GM12878 (cell line): ENCODE measurements around the gene CD82. TPM values are rescaled to one million over a fixed set of nuclear protein-coding genes. Genes with fewer than 3 reads are reported as not detected.

Experiments used
- ATAC-seq: fragments of 200-7000 bp; cut with Tn5 transposase; 3 replicates; pipeline ENCODE4 v1.9.1; 2020; ENCODE audit warnings: mild to moderate bottlenecking, moderate library complexity
- BruUV-seq: library from RNA; stranded (reverse); fragments of 400-500 nt; replicated peaks from 2 replicates; lab custom pipeline; 2021; lab: Mats Ljungman, UMichigan
- CTCF ChIA-PET: fragments of 300-600 bp; sonication (Branson Sonifier 250); formaldehyde crosslinking; extraction: SDS; loops from one replicate; lab custom pipeline; 2021; ENCODE audit warnings: inconsistent platforms; lab: Yijun Ruan, JAX
- POLR2A ChIA-PET: fragments of 350-600 bp; formaldehyde crosslinking; extraction: SDS; loops from one replicate; lab custom pipeline; 2021; ENCODE audit warnings: inconsistent platforms; lab: Charles Lee
- RAD21 ChIA-PET: fragments of 300-600 bp; sonication (Branson Sonifier 250); formaldehyde crosslinking; loops from one replicate; lab custom pipeline; 2023; ENCODE audit warnings: antibody characterized with exemption; ENCODE audit not compliant: unreplicated experiment; lab: Charles Lee
- SMC1A ChIA-PET: fragments of 300-600 bp; sonication (Branson Sonifier 250); formaldehyde crosslinking; loops from one replicate; lab custom pipeline; 2023; ENCODE audit not compliant: unreplicated experiment, uncharacterized antibody; lab: Charles Lee
- DNase-seq: peaks from one replicate; pipeline ENCODE4 v3.0.0-alpha.2; 2011; ENCODE audit warnings: low read depth, low spot score
- FAIRE-seq: peaks from 3 replicates; lab custom pipeline; 2011; peaks lifted over from hg19 to GRCh38; lab: Jason Lieb, UNC
- H2AFZ ChIP-seq: 2 replicates; pipeline ENCODE4 v1.6.0; 2011; ENCODE audit warnings: low read depth, low read length, control low read depth; ENCODE audit not compliant: control insufficient read depth
- H3K27ac ChIP-seq: 2 replicates; pipeline ENCODE4 v1.5.1; 2011; ENCODE audit warnings: control low read depth; ENCODE audit not compliant: control insufficient read depth, insufficient read depth
- H3K27me3 ChIP-seq, 2 experiments: replicated peaks in 1 of 2; 2 replicates each; pipeline versions ENCODE4 v1.6.0 to v1.6.1; 2011; ENCODE audit warnings: low read length in 1 of 2; ENCODE audit not compliant: control insufficient read depth in 2 of 2, insufficient read depth in 2 of 2
- H3K36me3 ChIP-seq, 2 experiments: 2 replicates each; pipeline ENCODE4 v1.5.1; 2011; ENCODE audit warnings: low read length in 1 of 2; ENCODE audit not compliant: control insufficient read depth in 2 of 2, insufficient read depth in 2 of 2
- H3K4me1 ChIP-seq: 2 replicates; pipeline ENCODE4 v1.6.1; 2011; ENCODE audit warnings: mild to moderate bottlenecking, low read length, moderate library complexity, mixed read lengths; ENCODE audit not compliant: control insufficient read depth, insufficient read depth
- H3K4me2 ChIP-seq: 2 replicates; pipeline ENCODE4 v1.6.0; 2011; ENCODE audit warnings: control low read depth; ENCODE audit not compliant: control insufficient read depth, insufficient read depth
- H3K4me3 ChIP-seq: fragments of 200-600 bp; sonication (generic); 2 replicates; pipeline ENCODE4 v1.5.1; 2016
- H3K79me2 ChIP-seq: 2 replicates; pipeline ENCODE4 v1.6.0; 2011; ENCODE audit warnings: low read length; ENCODE audit not compliant: control insufficient read depth, insufficient read depth
- H3K9ac ChIP-seq: 2 replicates; pipeline ENCODE4 v1.8.0; 2011; ENCODE audit warnings: low read length, control low read depth, mixed read lengths; ENCODE audit not compliant: control insufficient read depth, insufficient read depth
- H3K9me3 ChIP-seq: replicated peaks from 3 replicates; pipeline ENCODE4 v1.5.1; 2011; ENCODE audit warnings: mild to moderate bottlenecking, low read length; ENCODE audit not compliant: control insufficient read depth, insufficient read depth
- H4K20me1 ChIP-seq: 2 replicates; pipeline ENCODE4 v1.6.0; 2011; ENCODE audit not compliant: control insufficient read depth, insufficient read depth
- CBX5 ChIP-seq: sonication (generic); IDR thresholded peaks from 2 replicates; pipeline ENCODE4 v1.6.1; 2016; ENCODE audit warnings: low read depth, moderate library complexity, mild to moderate bottlenecking, inconsistent platforms
- CEBPB ChIP-seq, 2 experiments: fragments of 150-350 bp in 1 of 2; IDR thresholded peaks; 2 replicates each; pipeline ENCODE4 v1.6.1; 2012 to 2014; ENCODE audit warnings: low read depth in 2 of 2, low read length in 2 of 2, borderline replicate concordance in 1 of 2, inconsistent platforms in 1 of 2
- HCFC1 ChIP-seq: fragments of 150-350 bp; IDR thresholded peaks from 2 replicates; pipeline ENCODE4 v1.6.1; 2014; ENCODE audit warnings: low read length
- IKZF1 ChIP-seq: fragments of 450-650 bp; conservative IDR thresholded peaks from 2 replicates; pipeline ENCODE4 v1.6.1; 2017; ENCODE audit warnings: antibody characterized with exemption, mild to moderate bottlenecking
- MEF2A ChIP-seq: IDR thresholded peaks from 2 replicates; pipeline ENCODE4 v1.6.1; 2011; ENCODE audit warnings: low read depth, mild to moderate bottlenecking, low read length, moderate library complexity; ENCODE audit not compliant: insufficient read depth
- NBN ChIP-seq: fragments of 450-650 bp; IDR thresholded peaks from 2 replicates; pipeline ENCODE4 v1.6.1; 2016
- NFYA ChIP-seq: IDR thresholded peaks from 2 replicates; pipeline ENCODE4 v1.6.1; 2011; ENCODE audit warnings: low read depth, mild to moderate bottlenecking, low read length, improper control_type of control experiment, borderline replicate concordance
- NR2F1 ChIP-seq: fragments of 450-650 bp; conservative IDR thresholded peaks from 2 replicates; pipeline ENCODE4 v1.6.1; 2017; ENCODE audit warnings: mild to moderate bottlenecking
- PAX8 ChIP-seq: fragments of 450-650 bp; IDR thresholded peaks from 2 replicates; pipeline ENCODE4 v1.6.1; 2017; ENCODE audit warnings: mild to moderate bottlenecking, moderate library complexity
- POLR2AphosphoS2 ChIP-seq: IDR thresholded peaks from 2 replicates; pipeline ENCODE4 v1.6.1; 2011; ENCODE audit warnings: low read depth, mild to moderate bottlenecking, low read length, improper control_type of control experiment, moderate library complexity
- WRNIP1 ChIP-seq: IDR thresholded peaks from 2 replicates; pipeline ENCODE4 v1.6.1; 2011; ENCODE audit warnings: low read depth, low read length, improper control_type of control experiment, borderline replicate concordance
- YY1 ChIP-seq: IDR thresholded peaks from 2 replicates; pipeline ENCODE4 v1.6.1; 2011; ENCODE audit warnings: low read depth, mild to moderate bottlenecking, low read length
- ZNF217 ChIP-seq: fragments of 450-650 bp; IDR thresholded peaks from 2 replicates; pipeline ENCODE4 v1.6.1; 2017; ENCODE audit warnings: antibody characterized with exemption, mild to moderate bottlenecking
- ZNF274 ChIP-seq: IDR thresholded peaks from one replicate; pipeline ENCODE4 v1.8.0; 2011; ENCODE audit not compliant: insufficient read length, insufficient read depth
- WGBS: methylation state at CpG from one replicate; pipeline ENCODE4 v1.1.6; 2016; ENCODE audit warnings: low lambda C conversion rate; ENCODE audit not compliant: insufficient replicate concordance, insufficient coverage; ENCODE audit errors: missing lambda C conversion rate; 5-methylcytosine and 5-hydroxymethylcytosine counted together
- in situ Hi-C: fragments of 300-500 bp; cut with MboI; formaldehyde crosslinking; loops from 9 replicates; pipeline ENCODE4 v1.14.3; 2018; ENCODE audit warnings: mixed read lengths
- intact Hi-C: fragments of 100-400 bp; cut with micrococcal nuclease; formaldehyde crosslinking; loops from one replicate; pipeline ENCODE4 v1.14.2; 2022; ENCODE audit not compliant: unreplicated experiment
- polyA plus RNA-seq, 11 experiments: library from polyadenylated mRNA; depleted of rRNA in 4 of 11; unstranded in 6 of 11; stranded (reverse) in 5 of 11; fragments of >200 nt; fragmentation: Nextera tagmentation in 4 of 11; fragmentation: Illumina TruSeq in 1 of 11; extraction: Ambion mirVana in 4 of 11; extraction: Trizol in 1 of 11; gene quantifications; 1 replicate in 1 of 11; 2 replicates in 10 of 11; pipeline versions ENCODE4 v1.2.1 to v1.2.3, GENCODE V29; 2011 to 2016; ENCODE audit warnings: inconsistent platforms in 2 of 11, missing spikeins in 2 of 11, low read depth in 1 of 11
- total RNA-seq, 4 experiments: library from RNA; depleted of rRNA in 3 of 4; stranded (reverse); fragments of >200 nt in 3 of 4; fragmentation: Illumina TruSeq in 1 of 4; extraction: Trizol in 1 of 4; gene quantifications; 2 replicates each; pipeline versions ENCODE4 v1.2.1 to v1.2.3, GENCODE V29; 2013 to 2021
- TF ChIP-seq, protein P1 (sequence below): fragments of 450-650 bp; formaldehyde crosslinking; IDR thresholded peaks from 2 replicates; pipeline ENCODE4 v1.4.0; 2020; ENCODE audit warnings: mild to moderate bottlenecking, moderate library complexity
- TF ChIP-seq, protein P2 (sequence below), 3 experiments: IDR thresholded peaks in 2 of 3; conservative IDR thresholded peaks in 1 of 3; 2 replicates each; pipeline ENCODE4 v1.5.1; 2011; ENCODE audit warnings: low read depth in 3 of 3, low read length in 3 of 3, mild to moderate bottlenecking in 3 of 3, control low read depth in 2 of 3, moderate library complexity in 2 of 3, inconsistent platforms in 1 of 3, mixed read lengths in 1 of 3; ENCODE audit not compliant: control insufficient read depth in 2 of 3, insufficient read depth in 1 of 3; ENCODE audit errors: extremely low read depth in 1 of 3
- TF ChIP-seq, protein P3 (sequence below): fragments of 450-650 bp; IDR thresholded peaks from 2 replicates; pipeline ENCODE4 v1.6.1; 2017; ENCODE audit warnings: low read depth, mild to moderate bottlenecking, moderate library complexity

The CD82 gene
- total and polyA plus RNA-seq, 10 of the 15 experiments (the other 5 are each of a cell fraction or from before 2014, with no cell fraction given), result 5.2 to 180 (median 84.7) TPM

DNA sequence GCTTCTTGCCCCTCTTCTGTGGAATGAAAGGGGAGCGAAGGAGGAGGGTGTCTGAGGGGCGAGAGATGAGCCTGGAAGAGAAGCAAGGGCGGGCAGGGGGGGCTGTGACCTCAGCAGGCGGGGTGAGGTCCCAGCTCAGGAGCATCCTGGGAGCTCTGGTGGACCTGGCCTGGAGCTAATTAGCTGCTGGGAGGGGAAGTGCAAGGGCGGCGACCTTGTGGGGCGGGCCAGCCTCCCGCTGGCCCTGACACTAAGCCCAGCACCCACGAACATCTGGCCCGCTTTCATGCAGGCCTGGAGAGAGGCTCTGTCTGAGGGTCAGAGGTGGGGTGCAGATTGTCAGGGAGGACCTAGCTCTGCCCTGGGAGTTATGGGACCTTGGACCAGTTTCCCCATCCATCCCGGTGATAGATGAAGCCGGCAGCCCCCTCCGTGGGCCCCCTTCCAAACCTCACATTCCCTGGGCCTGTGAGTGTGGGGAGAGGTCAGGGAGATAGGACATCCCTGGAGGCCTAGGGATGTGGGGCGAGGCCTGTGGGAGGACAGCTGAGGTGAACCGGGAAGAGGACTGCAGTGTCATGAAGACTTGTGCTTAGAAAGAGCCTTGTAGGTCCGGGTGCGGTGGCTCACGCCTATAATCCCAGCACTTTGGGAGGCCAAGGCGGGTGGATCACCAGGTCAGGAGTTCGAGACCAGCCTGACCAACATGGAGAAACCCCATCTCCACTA, 28.5 kb upstream of the CD82 start:
- in situ Hi-C loops (loop anchor here (5.0 kb wide), 2 partner anchors 250 to 445 kb away; no protein-coding TSS in a partner anchor), intact Hi-C loops (no loop called here)
- Histone ChIP-seq H3K27me3 (peaks cover 0 to 1% of the 10 kb centered on the region in 2 experiments; a peak in 3 of 4 replicates), H3K4me1 (peaks cover under 1% of the 10 kb centered on the region; the same call in 1 of the 2 replicates), H3K9me3 (no peaks in the 10 kb centered on the region), H3K36me3 (no peaks in the 10 kb centered on the region), H2AFZ (no peak overlapping the region), H3K9ac (no peak overlapping the region), H3K27ac (no peak overlapping the region), H4K20me1 (no peaks in the 10 kb centered on the region; the same call in 1 of the 2 replicates), H3K4me2 (no peak overlapping the region), H3K4me3 (no peak overlapping the region), H3K79me2 (no peaks in the 10 kb centered on the region)
- no peak for DNase-seq
- no TSS peak for BruUV-seq
- ChIA-PET CTCF (interaction anchor here (1.6 to 2.0 kb wide), 3 partner anchors 56 to 426 kb away, joined by 3 to 6 read pairs (median 4); no protein-coding TSS in a partner anchor), RAD21 (interaction anchor here (1.0 to 1.6 kb wide), 2 partner anchors 251 to 373 kb away, joined by 3 to 10 read pairs; no protein-coding TSS in a partner anchor), SMC1A (interaction anchor here (0.9 to 1.3 kb wide), 3 partner anchors 246 to 249 kb away, joined by 3 read pairs; no protein-coding TSS in a partner anchor), POLR2A (no interaction called here)
- ATAC-seq, result no peak
- WGBS, result 62% methylated on average over 17 of the region's 20 CpGs
- no peak for FAIRE-seq
- TF ChIP-seq NBN (no peak), CBX5 (no peak), WRNIP1 (no peak), PAX8 (no peak), NFYA (no peak), IKZF1 (no peak), POLR2AphosphoS2 (no peak), NR2F1 (no peak), YY1 (no peak), ZNF217 (no peak), HCFC1 (no peak), CEBPB (IDR thresholded peaks at IDR 0.05; ENCODE audit: borderline replicate concordance in 1 of 2, low read depth in 2 of 2, low read length in 2 of 2) (no peak), MEF2A (no peak), ZNF274 (no peak)
- TF ChIP-seq, protein P1, sequence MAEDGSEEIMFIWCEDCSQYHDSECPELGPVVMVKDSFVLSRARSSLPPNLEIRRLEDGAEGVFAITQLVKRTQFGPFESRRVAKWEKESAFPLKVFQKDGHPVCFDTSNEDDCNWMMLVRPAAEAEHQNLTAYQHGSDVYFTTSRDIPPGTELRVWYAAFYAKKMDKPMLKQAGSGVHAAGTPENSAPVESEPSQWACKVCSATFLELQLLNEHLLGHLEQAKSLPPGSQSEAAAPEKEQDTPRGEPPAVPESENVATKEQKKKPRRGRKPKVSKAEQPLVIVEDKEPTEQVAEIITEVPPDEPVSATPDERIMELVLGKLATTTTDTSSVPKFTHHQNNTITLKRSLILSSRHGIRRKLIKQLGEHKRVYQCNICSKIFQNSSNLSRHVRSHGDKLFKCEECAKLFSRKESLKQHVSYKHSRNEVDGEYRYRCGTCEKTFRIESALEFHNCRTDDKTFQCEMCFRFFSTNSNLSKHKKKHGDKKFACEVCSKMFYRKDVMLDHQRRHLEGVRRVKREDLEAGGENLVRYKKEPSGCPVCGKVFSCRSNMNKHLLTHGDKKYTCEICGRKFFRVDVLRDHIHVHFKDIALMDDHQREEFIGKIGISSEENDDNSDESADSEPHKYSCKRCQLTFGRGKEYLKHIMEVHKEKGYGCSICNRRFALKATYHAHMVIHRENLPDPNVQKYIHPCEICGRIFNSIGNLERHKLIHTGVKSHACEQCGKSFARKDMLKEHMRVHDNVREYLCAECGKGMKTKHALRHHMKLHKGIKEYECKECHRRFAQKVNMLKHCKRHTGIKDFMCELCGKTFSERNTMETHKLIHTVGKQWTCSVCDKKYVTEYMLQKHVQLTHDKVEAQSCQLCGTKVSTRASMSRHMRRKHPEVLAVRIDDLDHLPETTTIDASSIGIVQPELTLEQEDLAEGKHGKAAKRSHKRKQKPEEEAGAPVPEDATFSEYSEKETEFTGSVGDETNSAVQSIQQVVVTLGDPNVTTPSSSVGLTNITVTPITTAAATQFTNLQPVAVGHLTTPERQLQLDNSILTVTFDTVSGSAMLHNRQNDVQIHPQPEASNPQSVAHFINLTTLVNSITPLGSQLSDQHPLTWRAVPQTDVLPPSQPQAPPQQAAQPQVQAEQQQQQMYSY (CRISPR knock-in tag), result no peak
- TF ChIP-seq, protein P2, sequence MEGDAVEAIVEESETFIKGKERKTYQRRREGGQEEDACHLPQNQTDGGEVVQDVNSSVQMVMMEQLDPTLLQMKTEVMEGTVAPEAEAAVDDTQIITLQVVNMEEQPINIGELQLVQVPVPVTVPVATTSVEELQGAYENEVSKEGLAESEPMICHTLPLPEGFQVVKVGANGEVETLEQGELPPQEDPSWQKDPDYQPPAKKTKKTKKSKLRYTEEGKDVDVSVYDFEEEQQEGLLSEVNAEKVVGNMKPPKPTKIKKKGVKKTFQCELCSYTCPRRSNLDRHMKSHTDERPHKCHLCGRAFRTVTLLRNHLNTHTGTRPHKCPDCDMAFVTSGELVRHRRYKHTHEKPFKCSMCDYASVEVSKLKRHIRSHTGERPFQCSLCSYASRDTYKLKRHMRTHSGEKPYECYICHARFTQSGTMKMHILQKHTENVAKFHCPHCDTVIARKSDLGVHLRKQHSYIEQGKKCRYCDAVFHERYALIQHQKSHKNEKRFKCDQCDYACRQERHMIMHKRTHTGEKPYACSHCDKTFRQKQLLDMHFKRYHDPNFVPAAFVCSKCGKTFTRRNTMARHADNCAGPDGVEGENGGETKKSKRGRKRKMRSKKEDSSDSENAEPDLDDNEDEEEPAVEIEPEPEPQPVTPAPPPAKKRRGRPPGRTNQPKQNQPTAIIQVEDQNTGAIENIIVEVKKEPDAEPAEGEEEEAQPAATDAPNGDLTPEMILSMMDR (IDR thresholded peaks at IDR 0.05 in 2 of 3, conservative IDR thresholded peaks at IDR 0.05 in 1 of 3; ENCODE audit: control insufficient read depth in 2 of 3, extremely low read depth in 1 of 3, insufficient read depth in 1 of 3, low read depth in 3 of 3, low read length in 3 of 3), result no peak
- TF ChIP-seq, protein P3, sequence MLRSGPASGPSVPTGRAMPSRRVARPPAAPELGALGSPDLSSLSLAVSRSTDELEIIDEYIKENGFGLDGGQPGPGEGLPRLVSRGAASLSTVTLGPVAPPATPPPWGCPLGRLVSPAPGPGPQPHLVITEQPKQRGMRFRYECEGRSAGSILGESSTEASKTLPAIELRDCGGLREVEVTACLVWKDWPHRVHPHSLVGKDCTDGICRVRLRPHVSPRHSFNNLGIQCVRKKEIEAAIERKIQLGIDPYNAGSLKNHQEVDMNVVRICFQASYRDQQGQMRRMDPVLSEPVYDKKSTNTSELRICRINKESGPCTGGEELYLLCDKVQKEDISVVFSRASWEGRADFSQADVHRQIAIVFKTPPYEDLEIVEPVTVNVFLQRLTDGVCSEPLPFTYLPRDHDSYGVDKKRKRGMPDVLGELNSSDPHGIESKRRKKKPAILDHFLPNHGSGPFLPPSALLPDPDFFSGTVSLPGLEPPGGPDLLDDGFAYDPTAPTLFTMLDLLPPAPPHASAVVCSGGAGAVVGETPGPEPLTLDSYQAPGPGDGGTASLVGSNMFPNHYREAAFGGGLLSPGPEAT, result no peak
